B cell (primary cell): ENCODE results near the gene FARSB. TPM values are rescaled to one million over a fixed set of nuclear protein-coding genes. Genes with fewer than 3 reads are reported as not detected.

Experiments
- ATAC-seq: fragments of 200-7000 bp; cut with Tn5 transposase; one replicate; pipeline ENCODE4 v1.10.0; 2021; ENCODE audit warnings: low read depth, mild to moderate bottlenecking, moderate number of reproducible peaks, moderate library complexity
- CTCF ChIA-PET: fragments of 350-600 bp; sonication (Branson Sonifier 250); formaldehyde crosslinking; loops from one replicate; lab custom pipeline; 2021; ENCODE audit warnings: antibody characterized with exemption, inconsistent platforms; lab: Charles Lee
- POLR2A ChIA-PET: fragments of 350-600 bp; sonication (Branson Sonifier 250); formaldehyde crosslinking; loops from one replicate; lab custom pipeline; 2021; ENCODE audit warnings: antibody characterized with exemption; lab: Charles Lee
- DNase-seq: peaks from one replicate; pipeline ENCODE4 v3.0.0; 2013
- H2AFZ ChIP-seq: 2 replicates; pipeline ENCODE4 v1.6.1; 2012; ENCODE audit warnings: mild to moderate bottlenecking, low read depth, low read length; ENCODE audit not compliant: insufficient read depth, poor library complexity, severe bottlenecking
- H3K27ac ChIP-seq, 2 donors: 1 replicate in 1 of 2; 2 replicates in 1 of 2; pipeline ENCODE4 v1.5.1; 2012 to 2013; ENCODE audit warnings: low read length in 2 of 2, mild to moderate bottlenecking in 2 of 2, moderate library complexity in 1 of 2
- H3K27me3 ChIP-seq, 4 experiments: fragments of 200-600 bp in 1 of 4; sonication (generic) in 1 of 4; replicated peaks in 1 of 4; 1 replicate in 2 of 4; 2 replicates in 2 of 4; pipeline versions ENCODE4 v1.6.1 to v1.7.0; 2013 to 2016; ENCODE audit warnings: low read length in 3 of 4, mild to moderate bottlenecking in 2 of 4, mixed read lengths in 1 of 4, moderate library complexity in 1 of 4; ENCODE audit not compliant: insufficient read depth in 4 of 4, control insufficient read depth in 3 of 4; ENCODE audit errors: control extremely low read depth in 1 of 4
- H3K36me3 ChIP-seq, 2 experiments: replicated peaks in 1 of 2; 1 replicate in 1 of 2; 2 replicates in 1 of 2; pipeline versions ENCODE4 v1.6.1 to v1.7.1; 2013; ENCODE audit warnings: low read length in 1 of 2; ENCODE audit not compliant: insufficient read depth in 2 of 2, control insufficient read depth in 1 of 2; ENCODE audit errors: control extremely low read depth in 1 of 2, extremely low read depth in 1 of 2
- H3K4me1 ChIP-seq, 2 donors: fragments of 200-600 bp in 1 of 2; sonication (generic) in 1 of 2; 1 replicate in 1 of 2; 2 replicates in 1 of 2; pipeline versions ENCODE4 v1.5.1 to v1.6.1; 2013 to 2017; ENCODE audit warnings: low read length in 2 of 2; ENCODE audit not compliant: control insufficient read depth in 2 of 2, insufficient read depth in 2 of 2
- H3K4me2 ChIP-seq: replicated peaks from 2 replicates; pipeline ENCODE3; 2012; ENCODE audit warnings: mild to moderate bottlenecking, low read depth, low read length; ENCODE audit not compliant: poor library complexity, severe bottlenecking
- H3K4me3 ChIP-seq, 5 experiments: fragments of 200-600 bp in 1 of 5; sonication (generic) in 1 of 5; 1 replicate in 3 of 5; 2 replicates in 2 of 5; pipeline versions ENCODE4 v1.5.1 to v1.7.0; 2011 to 2016; ENCODE audit warnings: low read length in 4 of 5, mild to moderate bottlenecking in 4 of 5, low read depth in 2 of 5, control low read depth in 1 of 5, moderate library complexity in 1 of 5; ENCODE audit not compliant: insufficient read depth in 1 of 5; ENCODE audit errors: control extremely low read depth in 1 of 5, extremely low read depth in 1 of 5
- H3K79me2 ChIP-seq: fragments of 200-600 bp; sonication (generic); one replicate; pipeline ENCODE4 v1.6.0; 2016; ENCODE audit warnings: low read length; ENCODE audit not compliant: control insufficient read depth, insufficient read depth
- H3K9ac ChIP-seq: fragments of 200-600 bp; sonication (generic); 2 replicates; pipeline ENCODE4 v1.6.1; 2017; ENCODE audit warnings: mild to moderate bottlenecking, low read length, moderate library complexity
- H3K9me3 ChIP-seq, 3 donors: one replicate each; pipeline versions ENCODE4 v1.6.1 to v1.7.1; 2013; ENCODE audit warnings: low read length in 2 of 3; ENCODE audit not compliant: control insufficient read depth in 2 of 3, insufficient read depth in 1 of 3; ENCODE audit errors: control extremely low read depth in 1 of 3
- H4K20me1 ChIP-seq: 2 replicates; pipeline ENCODE4 v1.6.0; 2012; ENCODE audit warnings: mild to moderate bottlenecking, low read length; ENCODE audit not compliant: insufficient read depth, control insufficient read depth, poor library complexity, severe bottlenecking
- H3K27ac Mint-ChIP-seq: one replicate; pipeline ENCODE4 v1.8.0; 2021; ENCODE audit warnings: mixed read lengths
- H3K27me3 Mint-ChIP-seq: one replicate; pipeline ENCODE4 v1.8.0; 2021; ENCODE audit warnings: mixed read lengths
- H3K4me1 Mint-ChIP-seq: one replicate; pipeline ENCODE4 v1.8.0; 2021; ENCODE audit warnings: mixed read lengths
- H3K4me3 Mint-ChIP-seq: one replicate; pipeline ENCODE4 v1.8.0; 2021; ENCODE audit warnings: mixed read lengths
- H3K9me3 Mint-ChIP-seq: one replicate; pipeline ENCODE4 v1.8.0; 2022; ENCODE audit warnings: mixed read lengths; ENCODE audit not compliant: insufficient read depth
- EZH2 ChIP-seq: IDR thresholded peaks from 2 replicates; pipeline ENCODE4 v1.6.1; 2012; ENCODE audit warnings: borderline replicate concordance, low read depth, mild to moderate bottlenecking, moderate library complexity, low read length; ENCODE audit not compliant: insufficient read depth, poor library complexity, severe bottlenecking
- WGBS: methylation state at CpG from one replicate; pipeline ENCODE4 v1.1.5; 2013; ENCODE audit warnings: missing lambda C conversion rate; ENCODE audit not compliant: insufficient coverage; 5-methylcytosine and 5-hydroxymethylcytosine counted together
- intact Hi-C: fragments of 100-400 bp; cut with micrococcal nuclease; formaldehyde crosslinking; loops from one replicate; pipeline ENCODE4 v1.10.0; 2022
- polyA plus RNA-seq: library from polyadenylated mRNA; depleted of rRNA; stranded (reverse); fragments of >200 nt; gene quantifications from 2 replicates; pipeline ENCODE4 v1.2.3, GENCODE V29; 2012
- total RNA-seq, 2 donors: library from RNA; stranded (reverse); fragments of 120-200 nt in 1 of 2; gene quantifications; 1 replicate in 1 of 2; 2 replicates in 1 of 2; pipeline versions ENCODE4 v1.2.3 to v1.2.4, GENCODE V29; 2013 to 2022
- TF ChIP-seq, protein P1 (sequence below): fragments of 200-600 bp; IDR thresholded peaks from one replicate; pipeline ENCODE4 v1.8.0; 2022; ENCODE audit warnings: antibody characterized with exemption, mild to moderate bottlenecking

Gene FARSB
- total and polyA plus RNA-seq, 2 donors (not counting 1 experiment from before 2014, with no cell fraction given), result 9.2 to 10.2 TPM

DNA sequence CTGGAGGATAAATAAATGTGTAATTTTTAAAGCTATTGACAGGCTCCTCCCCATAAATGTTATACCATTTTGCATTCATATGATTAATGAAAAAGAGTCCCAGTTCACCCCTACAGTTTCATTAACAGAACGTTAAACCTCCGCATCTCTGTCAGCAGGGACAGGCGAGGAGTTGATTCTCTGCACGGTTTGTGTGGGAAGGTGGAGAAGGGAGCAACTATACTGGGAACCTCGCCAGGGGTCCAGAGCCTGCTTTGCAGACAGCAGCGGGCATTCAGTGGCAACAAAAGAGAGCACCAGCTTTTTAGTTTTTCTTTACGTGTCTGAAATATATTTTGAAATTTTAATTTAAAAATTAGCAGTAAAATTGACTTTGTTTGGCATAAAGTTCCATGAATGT, 101.4 kb downstream of the FARSB start:
- Histone ChIP-seq H3K79me2 (no peaks in the 10 kb centered on the region), H3K9me3 (no peaks in the 10 kb centered on the region), H3K4me1 (no peaks in the 10 kb centered on the region), H4K20me1 (no peaks in the 10 kb centered on the region), H3K36me3 (no peaks in the 10 kb centered on the region), H3K27me3 (peaks cover 0 to 5% (median 0%) of the 10 kb centered on the region in 4 experiments), H2AFZ (no peak overlapping the region), H3K4me2 (no peak overlapping the region), H3K4me3 (no peak overlapping the region), H3K9ac (no peak overlapping the region), H3K27ac (no peak overlapping the region)
- H3K4me1 Mint-ChIP-seq, result no peaks in the 10 kb centered on the region
- WGBS, result 89% methylated on average over 3 of the region's 7 CpGs
- H3K9me3 Mint-ChIP-seq, result no peaks in the 10 kb centered on the region
- ATAC-seq (no peak), DNase-seq (no peak)
- ChIA-PET POLR2A (no interaction called here), CTCF (interaction anchor here (2.0 kb wide), 1 partner anchor 237 kb away, joined by 6 read pairs; no protein-coding TSS in a partner anchor)
- no peak overlapping the region for H3K27ac Mint-ChIP-seq
- no peaks in the 10 kb centered on the region for H3K27me3 Mint-ChIP-seq
- no peak overlapping the region for H3K4me3 Mint-ChIP-seq
- intact Hi-C loops, result no loop called here
- no peak for TF ChIP-seq EZH2
- TF ChIP-seq, protein P1, sequence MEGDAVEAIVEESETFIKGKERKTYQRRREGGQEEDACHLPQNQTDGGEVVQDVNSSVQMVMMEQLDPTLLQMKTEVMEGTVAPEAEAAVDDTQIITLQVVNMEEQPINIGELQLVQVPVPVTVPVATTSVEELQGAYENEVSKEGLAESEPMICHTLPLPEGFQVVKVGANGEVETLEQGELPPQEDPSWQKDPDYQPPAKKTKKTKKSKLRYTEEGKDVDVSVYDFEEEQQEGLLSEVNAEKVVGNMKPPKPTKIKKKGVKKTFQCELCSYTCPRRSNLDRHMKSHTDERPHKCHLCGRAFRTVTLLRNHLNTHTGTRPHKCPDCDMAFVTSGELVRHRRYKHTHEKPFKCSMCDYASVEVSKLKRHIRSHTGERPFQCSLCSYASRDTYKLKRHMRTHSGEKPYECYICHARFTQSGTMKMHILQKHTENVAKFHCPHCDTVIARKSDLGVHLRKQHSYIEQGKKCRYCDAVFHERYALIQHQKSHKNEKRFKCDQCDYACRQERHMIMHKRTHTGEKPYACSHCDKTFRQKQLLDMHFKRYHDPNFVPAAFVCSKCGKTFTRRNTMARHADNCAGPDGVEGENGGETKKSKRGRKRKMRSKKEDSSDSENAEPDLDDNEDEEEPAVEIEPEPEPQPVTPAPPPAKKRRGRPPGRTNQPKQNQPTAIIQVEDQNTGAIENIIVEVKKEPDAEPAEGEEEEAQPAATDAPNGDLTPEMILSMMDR, result no peak

DNA sequence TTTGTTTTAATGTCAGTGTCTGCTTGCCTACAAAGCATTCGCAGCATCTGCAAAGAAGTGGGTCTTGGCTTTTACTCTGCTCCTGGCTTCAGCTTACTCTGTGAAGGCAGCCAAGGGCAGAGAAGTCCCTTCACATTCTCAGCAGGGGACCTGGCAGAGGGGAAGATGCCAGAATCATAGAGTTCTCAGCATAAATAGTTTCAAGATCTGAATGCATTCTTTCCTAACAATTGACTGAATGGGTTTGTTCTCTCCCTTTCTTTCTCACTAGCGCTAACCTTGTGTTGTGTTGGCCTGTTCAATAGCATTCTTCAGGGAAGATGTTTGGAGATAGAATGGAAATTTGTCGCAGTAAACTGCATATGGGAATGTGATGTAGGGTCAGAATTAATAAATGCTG, 106.9 kb downstream of the FARSB start:
- Mint-ChIP-seq H3K4me3 (no peak overlapping the region), H3K4me1 (no peaks in the 10 kb centered on the region), H3K27me3 (no peaks in the 10 kb centered on the region), H3K27ac (no peak overlapping the region), H3K9me3 (no peaks in the 10 kb centered on the region)
- no peak overlapping the region for H3K9ac ChIP-seq
- 92% methylated on average over 2 of the region's 3 CpGs for WGBS
- H4K20me1 ChIP-seq, result no peaks in the 10 kb centered on the region
- no peak overlapping the region for H2AFZ ChIP-seq
- DNase-seq, result no peak
- ATAC-seq, result no peak
- ChIA-PET POLR2A (no interaction called here), CTCF (no interaction called here)
- H3K27ac ChIP-seq, result no peak overlapping the region
- H3K4me3 ChIP-seq, result no peak overlapping the region
- H3K4me1 ChIP-seq, result no peaks in the 10 kb centered on the region
- H3K9me3 ChIP-seq, result no peaks in the 10 kb centered on the region
- H3K36me3 ChIP-seq, result no peaks in the 10 kb centered on the region
- H3K27me3 ChIP-seq, result peaks cover 0 to 5% (median 0%) of the 10 kb centered on the region in 4 experiments
- intact Hi-C loops, result no loop called here
- no peak for TF ChIP-seq EZH2
- TF ChIP-seq, protein P1, result no peak
- no peak overlapping the region for H3K4me2 ChIP-seq
- H3K79me2 ChIP-seq, result no peaks in the 10 kb centered on the region
